ENCODE measurements around the gene THEMIS. TPM values are rescaled to one million over a fixed set of nuclear protein-coding genes. Genes with fewer than 3 reads are reported as not detected.

THEMIS gene
- polyA plus RNA-seq, 1 donor (not counting 4 experiments of a cell fraction or from before 2014, with no cell fraction given): not detected

GRCh38 chr6:127686084-127686483 is 214.8 kb downstream of the THEMIS start:
- no peaks in the 10 kb centered on the region for H3K4me1 ChIP-seq (ENCODE audit: control insufficient read depth, extremely low read depth, insufficient read depth, low read length)
- no peak for DNase-seq (ENCODE audit: low read depth, low spot score)
- TF ChIP-seq, protein P1, sequence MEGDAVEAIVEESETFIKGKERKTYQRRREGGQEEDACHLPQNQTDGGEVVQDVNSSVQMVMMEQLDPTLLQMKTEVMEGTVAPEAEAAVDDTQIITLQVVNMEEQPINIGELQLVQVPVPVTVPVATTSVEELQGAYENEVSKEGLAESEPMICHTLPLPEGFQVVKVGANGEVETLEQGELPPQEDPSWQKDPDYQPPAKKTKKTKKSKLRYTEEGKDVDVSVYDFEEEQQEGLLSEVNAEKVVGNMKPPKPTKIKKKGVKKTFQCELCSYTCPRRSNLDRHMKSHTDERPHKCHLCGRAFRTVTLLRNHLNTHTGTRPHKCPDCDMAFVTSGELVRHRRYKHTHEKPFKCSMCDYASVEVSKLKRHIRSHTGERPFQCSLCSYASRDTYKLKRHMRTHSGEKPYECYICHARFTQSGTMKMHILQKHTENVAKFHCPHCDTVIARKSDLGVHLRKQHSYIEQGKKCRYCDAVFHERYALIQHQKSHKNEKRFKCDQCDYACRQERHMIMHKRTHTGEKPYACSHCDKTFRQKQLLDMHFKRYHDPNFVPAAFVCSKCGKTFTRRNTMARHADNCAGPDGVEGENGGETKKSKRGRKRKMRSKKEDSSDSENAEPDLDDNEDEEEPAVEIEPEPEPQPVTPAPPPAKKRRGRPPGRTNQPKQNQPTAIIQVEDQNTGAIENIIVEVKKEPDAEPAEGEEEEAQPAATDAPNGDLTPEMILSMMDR (optimal IDR thresholded peaks at IDR 0.05 in 1 of 3, IDR thresholded peaks at IDR 0.05 in 1 of 3, conservative IDR thresholded peaks at IDR 0.05 in 1 of 3; ENCODE audit: extremely low read depth in 1 of 3, insufficient read depth in 2 of 3, low read length in 3 of 3): no peak
- TF ChIP-seq EZH2 (IDR thresholded peaks at IDR 0.05; ENCODE audit: low read length): no peak
- no peaks in the 10 kb centered on the region for H3K36me3 ChIP-seq (ENCODE audit: control insufficient read depth in 2 of 2, extremely low read depth in 1 of 2, insufficient read depth in 2 of 2, low read length in 2 of 2)
- no peaks in the 10 kb centered on the region for H3K9me3 ChIP-seq (ENCODE audit: control insufficient read depth, low read depth, low read length)
- no peak for FAIRE-seq
- H3K9ac ChIP-seq (ENCODE audit: control insufficient read depth, extremely low read depth, insufficient read depth, low read length): no peak overlapping the region
- H3K9me1 ChIP-seq (ENCODE audit: control insufficient read depth, extremely low read depth, insufficient read depth, low read length): no peaks in the 10 kb centered on the region
- H4K20me1 ChIP-seq (ENCODE audit: control insufficient read depth, extremely low read depth, insufficient read depth, low read length): no peaks in the 10 kb centered on the region
- H3K27me3 ChIP-seq (ENCODE audit: control insufficient read depth, extremely low read depth, insufficient read depth, low read length): peaks cover 4% of the 10 kb centered on the region
- H3K4me2 ChIP-seq (ENCODE audit: control insufficient read depth, extremely low read depth, insufficient read depth, low read depth, low read length): no peak overlapping the region
- H3K4me3 ChIP-seq (ENCODE audit: control insufficient read depth in 2 of 3, extremely low read depth in 1 of 3, insufficient read depth in 2 of 3, low read depth in 1 of 3, low read length in 3 of 3): no peak overlapping the region
- H3K79me2 ChIP-seq (ENCODE audit: control insufficient read depth, insufficient read depth, low read length): no peaks in the 10 kb centered on the region
- H3K27ac ChIP-seq (ENCODE audit: control insufficient read depth, insufficient read depth, low read length): no peak overlapping the region
- no peak overlapping the region for H2AFZ ChIP-seq (ENCODE audit: control insufficient read depth, low read length)
- dilution Hi-C loops (cut with MboI; ENCODE audit: extremely low pct_ligation_motif_present, low sequenced_read_pairs): no loop called here

DNA sequence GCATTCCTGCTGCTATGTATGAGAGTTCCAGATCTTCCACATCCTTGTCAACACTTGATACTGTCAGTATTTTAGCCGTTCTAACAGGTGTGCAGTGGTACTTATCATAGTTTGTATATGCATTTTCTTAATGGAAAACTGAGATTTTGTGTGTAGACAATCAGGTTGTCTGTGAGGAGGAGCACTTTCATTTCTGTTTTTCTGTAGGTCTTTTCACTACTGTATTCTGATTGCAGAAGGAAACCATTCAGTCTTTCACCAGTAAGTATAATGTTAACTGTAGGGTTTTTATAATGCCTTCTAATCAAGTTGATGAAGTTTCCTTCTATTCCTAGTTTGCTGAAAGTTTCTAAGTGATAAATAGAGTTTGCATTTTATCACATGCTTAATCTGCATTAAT is 216.4 kb downstream of the THEMIS start:
- FAIRE-seq (no peak), DNase-seq (ENCODE audit: low read depth, low spot score) (no peak)
- no peaks in the 10 kb centered on the region for H3K9me3 ChIP-seq (ENCODE audit: control insufficient read depth, low read depth, low read length)
- no peaks in the 10 kb centered on the region for H3K4me1 ChIP-seq (ENCODE audit: control insufficient read depth, extremely low read depth, insufficient read depth, low read length)
- H3K4me3 ChIP-seq (ENCODE audit: control insufficient read depth in 2 of 3, extremely low read depth in 1 of 3, insufficient read depth in 2 of 3, low read depth in 1 of 3, low read length in 3 of 3): no peak overlapping the region
- peaks cover 4% of the 10 kb centered on the region for H3K27me3 ChIP-seq (ENCODE audit: control insufficient read depth, extremely low read depth, insufficient read depth, low read length)
- no peak overlapping the region for H3K9ac ChIP-seq (ENCODE audit: control insufficient read depth, extremely low read depth, insufficient read depth, low read length)
- no peak overlapping the region for H3K4me2 ChIP-seq (ENCODE audit: control insufficient read depth, extremely low read depth, insufficient read depth, low read depth, low read length)
- no peak overlapping the region for H2AFZ ChIP-seq (ENCODE audit: control insufficient read depth, low read length)
- dilution Hi-C loops (cut with MboI; ENCODE audit: extremely low pct_ligation_motif_present, low sequenced_read_pairs): no loop called here
- TF ChIP-seq, protein P1 (optimal IDR thresholded peaks at IDR 0.05 in 1 of 3, IDR thresholded peaks at IDR 0.05 in 1 of 3, conservative IDR thresholded peaks at IDR 0.05 in 1 of 3; ENCODE audit: extremely low read depth in 1 of 3, insufficient read depth in 2 of 3, low read length in 3 of 3): no peak
- TF ChIP-seq EZH2 (IDR thresholded peaks at IDR 0.05; ENCODE audit: low read length): no peak
- H3K36me3 ChIP-seq (ENCODE audit: control insufficient read depth in 2 of 2, extremely low read depth in 1 of 2, insufficient read depth in 2 of 2, low read length in 2 of 2): no peaks in the 10 kb centered on the region
- H3K79me2 ChIP-seq (ENCODE audit: control insufficient read depth, insufficient read depth, low read length): no peaks in the 10 kb centered on the region
- H4K20me1 ChIP-seq (ENCODE audit: control insufficient read depth, extremely low read depth, insufficient read depth, low read length): no peaks in the 10 kb centered on the region
- no peak overlapping the region for H3K27ac ChIP-seq (ENCODE audit: control insufficient read depth, insufficient read depth, low read length)
- H3K9me1 ChIP-seq (ENCODE audit: control insufficient read depth, extremely low read depth, insufficient read depth, low read length): no peaks in the 10 kb centered on the region

Small RNAs within 50 kb of the gene (small RNA-seq; reads per million reads assigned to genes)
- 0 reads per million in 3 experiments for gene MRPS17P5 (ENCODE audit: insufficient read length in 3 of 3, low read depth in 3 of 3, low replicate concordance in 1 of 3)
